GM23248 (cell line): Measurements from ENCODE around the gene CDC27.

Experiments used
- EZH2 ChIP-seq: fragments of 200-600 bp; sonication (generic); IDR thresholded peaks from 2 replicates; pipeline ENCODE4 v1.6.1; 2018; ENCODE audit warnings: antibody characterized with exemption, mild to moderate bottlenecking; ENCODE audit not compliant: insufficient read depth, poor library complexity, severe bottlenecking
- EZH2phosphoT487 ChIP-seq: fragments of 200-600 bp; sonication (generic); IDR thresholded peaks from 2 replicates; pipeline ENCODE4 v1.6.1; 2018; ENCODE audit warnings: antibody characterized with exemption, moderate library complexity, mild to moderate bottlenecking, low read depth; ENCODE audit not compliant: insufficient read depth

GRCh38 chr17:47219621-47220475 is 30.8 kb upstream of the CDC27 start:
- TF ChIP-seq EZH2phosphoT487 (no peak), EZH2 (no peak)
